ENCODE measurements around the gene TEDC1. TPM values are rescaled to one million over a fixed set of nuclear protein-coding genes. Genes with fewer than 3 reads are reported as not detected.

The TEDC1 gene, protein sequence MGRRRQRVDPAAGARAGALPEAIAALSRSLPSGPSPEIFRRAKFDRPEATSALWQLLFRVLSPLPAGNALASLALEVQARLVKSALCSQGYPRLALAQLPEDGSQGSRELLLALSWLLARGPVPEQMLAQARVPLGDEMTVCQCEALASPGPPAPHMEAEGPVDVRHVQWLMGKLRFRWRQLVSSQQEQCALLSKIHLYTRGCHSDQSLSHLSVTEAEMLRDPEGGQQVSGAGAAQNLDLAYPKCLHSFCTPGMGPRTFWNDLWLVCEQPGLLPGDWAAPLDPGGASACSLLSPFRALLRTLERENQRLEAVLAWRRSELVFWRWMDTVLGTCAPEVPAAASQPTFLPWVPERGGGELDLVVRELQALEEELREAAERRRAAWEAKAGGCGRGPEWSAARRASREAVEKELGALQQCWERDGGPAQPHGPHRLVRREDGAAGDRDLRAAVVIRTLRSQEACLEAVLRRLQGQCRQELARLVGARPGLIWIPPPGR
- 8.7 and 13.9 TPM in 2 replicates for total RNA-seq

DNA sequence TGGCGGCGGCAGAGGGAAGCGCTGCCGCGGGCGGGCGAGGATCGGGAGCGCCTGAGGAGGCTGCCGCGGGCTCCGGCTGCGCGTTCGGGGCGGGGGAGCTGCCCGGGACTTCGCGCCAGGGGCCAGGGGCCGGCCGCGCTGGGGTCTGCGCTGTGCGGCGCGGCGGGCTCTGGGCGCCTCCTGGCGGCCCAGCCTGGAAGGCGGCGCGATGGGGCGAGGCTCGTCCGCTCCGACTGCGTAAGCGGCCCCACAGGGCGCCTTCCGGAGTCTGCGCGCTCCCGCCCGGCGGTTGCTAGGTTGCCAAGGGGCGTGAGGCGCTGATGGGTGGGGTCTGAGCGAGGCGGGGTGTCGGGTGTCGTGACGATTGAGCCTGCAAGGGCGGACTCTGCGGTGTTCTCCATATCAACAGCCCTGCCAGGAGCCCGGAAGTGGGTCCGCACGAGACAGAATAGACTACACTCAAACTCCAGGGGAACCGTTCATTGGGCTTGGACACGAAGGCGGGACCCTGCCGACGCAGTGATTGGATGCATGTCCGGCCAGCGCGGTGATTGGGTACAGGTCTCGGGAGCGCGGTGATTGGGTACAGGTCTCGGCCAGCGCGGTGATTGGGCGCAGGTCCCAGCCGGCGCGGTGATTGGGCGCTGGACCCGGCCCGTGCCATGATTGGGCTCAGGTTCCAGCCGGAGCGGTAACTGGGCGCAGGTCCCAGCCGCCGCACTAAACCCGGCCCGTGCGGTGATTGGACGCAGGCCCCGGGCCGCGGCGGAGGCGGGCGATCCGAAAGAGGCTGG is at the start of gene TEDC1:
TEDC1 (plus strand) TSS at position 675 of the 794 bp plus-strand sequence. CDS start 130 bp downstream, outside the sequence.

GRCh38 chr14:105474483-105475268 is 16.4 kb upstream of the TEDC1 start, which contains the start of gene CRIP2:
Gene CRIP2 (plus strand): TSS chr14:105474821. CDS start chr14:105474863, 42 bp downstream.

GRCh38 chr14:105486163-105486973 is 4.7 kb upstream of the TEDC1 start, which contains the start of gene CRIP1:
Gene CRIP1 (plus strand): TSS chr14:105486886. CDS start chr14:105487260, 374 bp downstream.

GRCh38 chr14:105525861-105526775 is 35.1 kb downstream of the TEDC1 start, which contains the start of gene TMEM121:
Gene TMEM121 (plus strand): TSS chr14:105526583. CDS start chr14:105528835, 2,252 bp downstream.

Other genes starting within 250 kb of the TEDC1 start
- gene BTBD6, start 242.7 kb upstream of the TEDC1 start, total RNA-seq: 50.4 and 52.6 TPM in 2 replicates
- gene BRF1, start 190.2 kb upstream of the TEDC1 start, total RNA-seq: 40.8 and 43.6 TPM in 2 replicates
- gene PACS2, start 176.5 kb upstream of the TEDC1 start, total RNA-seq: 49.5 and 71.0 TPM in 2 replicates
- gene TEX22, start 92.7 kb upstream of the TEDC1 start, total RNA-seq: 0.09 and 0.27 TPM in 2 replicates
- gene MTA1, start 71.4 kb upstream of the TEDC1 start, total RNA-seq: 45.7 and 66.1 TPM in 2 replicates
- gene CRIP2, start 16.4 kb upstream of the TEDC1 start, total RNA-seq: 200 and 227 TPM in 2 replicates
- gene CRIP1, start 4.4 kb upstream of the TEDC1 start, total RNA-seq: 0.45 and 0.75 TPM in 2 replicates
- 9.9 and 11.4 TPM in 2 replicates for gene TMEM121, start 35.3 kb downstream of the TEDC1 start, total RNA-seq